ENCODE measurements around the gene FCER2. TPM values are rescaled to one million over a fixed set of nuclear protein-coding genes. Genes with fewer than 3 reads are reported as not detected.

The FCER2 gene
- total RNA-seq, 4 donors from 2014 or later = not detected

- H3K27ac ChIP-seq = no peak overlapping the region
- H3K9me3 ChIP-seq = no peaks in the 10 kb centered on the region
- TF ChIP-seq, protein P1, sequence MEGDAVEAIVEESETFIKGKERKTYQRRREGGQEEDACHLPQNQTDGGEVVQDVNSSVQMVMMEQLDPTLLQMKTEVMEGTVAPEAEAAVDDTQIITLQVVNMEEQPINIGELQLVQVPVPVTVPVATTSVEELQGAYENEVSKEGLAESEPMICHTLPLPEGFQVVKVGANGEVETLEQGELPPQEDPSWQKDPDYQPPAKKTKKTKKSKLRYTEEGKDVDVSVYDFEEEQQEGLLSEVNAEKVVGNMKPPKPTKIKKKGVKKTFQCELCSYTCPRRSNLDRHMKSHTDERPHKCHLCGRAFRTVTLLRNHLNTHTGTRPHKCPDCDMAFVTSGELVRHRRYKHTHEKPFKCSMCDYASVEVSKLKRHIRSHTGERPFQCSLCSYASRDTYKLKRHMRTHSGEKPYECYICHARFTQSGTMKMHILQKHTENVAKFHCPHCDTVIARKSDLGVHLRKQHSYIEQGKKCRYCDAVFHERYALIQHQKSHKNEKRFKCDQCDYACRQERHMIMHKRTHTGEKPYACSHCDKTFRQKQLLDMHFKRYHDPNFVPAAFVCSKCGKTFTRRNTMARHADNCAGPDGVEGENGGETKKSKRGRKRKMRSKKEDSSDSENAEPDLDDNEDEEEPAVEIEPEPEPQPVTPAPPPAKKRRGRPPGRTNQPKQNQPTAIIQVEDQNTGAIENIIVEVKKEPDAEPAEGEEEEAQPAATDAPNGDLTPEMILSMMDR (IDR thresholded peaks at IDR 0.05) = no peak
- TF ChIP-seq POLR2A (IDR thresholded peaks at IDR 0.05) = no peak
- intact Hi-C loops (cut with DNase I) = no loop called here
- H3K27me3 ChIP-seq = peaks cover 0 to 73% (median 0%) of the 10 kb centered on the region in 4 donors
- no peak overlapping the region for H3K4me3 ChIP-seq
- H3K4me1 ChIP-seq = no peaks in the 10 kb centered on the region
- 61 to 81% methylated on average over 11 of the region's 11 CpGs for WGBS, 2 donors
- DNase-seq = no peak
- H3K36me3 ChIP-seq = no peaks in the 10 kb centered on the region
Observed at GRCh38 chr19:7742991-7743390, 41.1 kb upstream of the FCER2 start.

- TF ChIP-seq, protein P1 (IDR thresholded peaks at IDR 0.05) = no peak
- no peak for TF ChIP-seq POLR2A (IDR thresholded peaks at IDR 0.05)
- H3K27ac ChIP-seq = no peak overlapping the region
- intact Hi-C loops (cut with DNase I) = no loop called here
Observed at GRCh38 chr19:7742575-7742974, 40.6 kb upstream of the FCER2 start.

GRCh38 chr19:7740682-7741054 is 38.7 kb upstream of the FCER2 start:
- H3K4me3 ChIP-seq = no peak overlapping the region
- no peak for TF ChIP-seq POLR2A (IDR thresholded peaks at IDR 0.05)
- TF ChIP-seq, protein P1 (IDR thresholded peaks at IDR 0.05) = no peak
- DNase-seq = no peak
- no peaks in the 10 kb centered on the region for H3K9me3 ChIP-seq
- H3K27me3 ChIP-seq = peaks cover 0 to 63% (median 0%) of the 10 kb centered on the region in 4 donors
- intact Hi-C loops (cut with DNase I) = no loop called here
- H3K4me1 ChIP-seq = no peaks in the 10 kb centered on the region
- 61 to 77% methylated on average over 6 of the region's 6 CpGs for WGBS, 2 donors
- no peaks in the 10 kb centered on the region for H3K36me3 ChIP-seq
- no peak overlapping the region for H3K27ac ChIP-seq

More at GRCh38 chr19:7742575-7742974, 40.6 kb upstream of the FCER2 start:
- Histone ChIP-seq H3K36me3 (no peaks in the 10 kb centered on the region), H3K27me3 (peaks cover 0 to 69% (median 0%) of the 10 kb centered on the region in 4 donors), H3K9me3 (no peaks in the 10 kb centered on the region), H3K4me3 (no peak overlapping the region), H3K4me1 (no peaks in the 10 kb centered on the region)
- DNase-seq = no peak
- 62 to 78% methylated on average over 2 of the region's 2 CpGs for WGBS, 2 donors

DNA sequence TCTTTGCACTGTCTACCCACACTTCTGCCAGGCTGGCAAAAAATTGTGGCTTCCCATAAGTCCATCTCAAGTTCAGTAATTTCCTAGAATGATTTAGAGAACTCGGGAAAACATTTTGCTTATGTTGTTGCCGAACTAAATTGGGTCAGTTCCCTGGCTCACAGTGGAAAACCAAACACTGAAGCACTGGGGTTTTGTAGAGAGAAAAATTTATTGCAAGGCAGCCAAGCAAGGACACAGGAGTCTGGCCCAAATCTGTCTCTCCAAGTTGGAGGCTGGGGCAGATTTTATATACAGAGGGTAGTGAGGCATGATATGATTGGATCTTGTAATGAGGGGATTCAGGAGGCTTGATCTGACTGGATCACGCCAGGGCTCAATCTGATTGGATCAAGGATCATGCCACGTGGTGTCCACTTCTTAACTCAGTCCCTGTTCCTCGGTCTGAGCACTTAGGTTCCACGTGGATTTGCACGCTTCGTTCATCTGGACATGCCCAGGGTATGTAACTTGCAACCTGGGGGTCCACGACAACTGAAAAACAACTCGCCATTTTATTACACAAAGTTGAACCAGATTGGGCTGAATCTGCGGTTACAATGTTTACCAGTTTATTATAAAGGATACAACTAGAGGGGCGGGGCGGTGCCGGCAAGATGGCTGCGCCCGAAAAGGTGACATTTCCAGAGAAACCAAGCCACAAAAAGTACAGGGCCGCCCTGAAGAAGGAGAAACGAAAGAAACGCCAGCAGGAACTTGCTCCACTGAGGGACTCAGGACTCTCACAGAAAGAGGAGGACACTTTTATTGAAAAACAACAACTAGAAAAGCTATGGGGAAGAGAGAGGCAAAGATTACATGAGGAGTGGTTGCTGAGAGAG is 38.1 kb upstream of the FCER2 start:
- Histone ChIP-seq H3K27me3 (peaks cover 0 to 63% (median 0%) of the 10 kb centered on the region in 4 donors), H3K4me1 (no peaks in the 10 kb centered on the region), H3K36me3 (no peaks in the 10 kb centered on the region), H3K4me3 (no peak overlapping the region), H3K27ac (no peak overlapping the region), H3K9me3 (no peaks in the 10 kb centered on the region)
- intact Hi-C loops (cut with DNase I) = no loop called here
- no peak for DNase-seq
- TF ChIP-seq, protein P1 (IDR thresholded peaks at IDR 0.05) = no peak
- no peak for TF ChIP-seq POLR2A (IDR thresholded peaks at IDR 0.05)
- 66 to 83% methylated on average over 13 to 16 of the region's 19 CpGs for WGBS, 2 donors

GRCh38 chr19:7739211-7739755 is 37.4 kb upstream of the FCER2 start:
- no peaks in the 10 kb centered on the region for H3K9me3 ChIP-seq
- intact Hi-C loops (cut with DNase I) = no loop called here
- WGBS, 2 donors = 45 to 55% methylated on average over 2 of the region's 2 CpGs
- no peak overlapping the region for H3K27ac ChIP-seq
- no peak for TF ChIP-seq POLR2A (IDR thresholded peaks at IDR 0.05)
- TF ChIP-seq, protein P1 (IDR thresholded peaks at IDR 0.05) = no peak
- DNase-seq = no peak
- peaks cover 0 to 64% (median 0%) of the 10 kb centered on the region in 4 donors for H3K27me3 ChIP-seq
- H3K4me3 ChIP-seq = no peak overlapping the region
- no peaks in the 10 kb centered on the region for H3K36me3 ChIP-seq
- H3K4me1 ChIP-seq = no peaks in the 10 kb centered on the region

Data from esophagus squamous epithelium (tissue), 5 donors.